Endothelial cell of umbilical vein (primary cell): ENCODE measurements around the gene OR5AN1. TPM values are rescaled to one million over a fixed set of nuclear protein-coding genes. Genes with fewer than 3 reads are reported as not detected.

Source experiments
- BruUV-seq: library from RNA; stranded (reverse); fragments of 400-500 nt; replicated peaks from 2 replicates; lab custom pipeline; 2021; lab: Mats Ljungman, UMichigan
- CTCF ChIA-PET: fragments of 300-600, 350-600 bp; sonication (Branson Sonifier 250); formaldehyde crosslinking; loops from one replicate; lab custom pipeline; 2021; ENCODE audit warnings: antibody characterized with exemption, inconsistent platforms; lab: Charles Lee
- POLR2A ChIA-PET: fragments of 300-600, 350-600 bp; sonication (Branson Sonifier 250); formaldehyde crosslinking; loops from one replicate; lab custom pipeline; 2021; ENCODE audit warnings: antibody characterized with exemption, inconsistent platforms; lab: Charles Lee
- DNase-seq: peaks from one replicate; pipeline ENCODE4 v3.0.0-alpha.2; 2011; ENCODE audit warnings: low read depth, low spot score
- FAIRE-seq: peaks from 2 replicates; lab custom pipeline; 2011; peaks lifted over from hg19 to GRCh38; lab: Jason Lieb, UNC
- H2AFZ ChIP-seq: 2 replicates; pipeline ENCODE4 v1.6.0; 2012; ENCODE audit warnings: low read depth, low read length, control low read depth, inconsistent platforms
- H3K27ac ChIP-seq: 2 replicates; pipeline ENCODE4 v1.5.1; 2011; ENCODE audit warnings: low read depth, mild to moderate bottlenecking, control low read depth, low read length, moderate library complexity; ENCODE audit not compliant: insufficient read depth
- H3K27me3 ChIP-seq, 2 experiments: 2 replicates each; pipeline versions ENCODE4 v1.6.0 to v1.6.1; 2011; ENCODE audit warnings: low read length in 2 of 2, mixed read lengths in 1 of 2; ENCODE audit not compliant: control insufficient read depth in 2 of 2, insufficient read depth in 2 of 2
- H3K36me3 ChIP-seq, 2 experiments: 2 replicates in 1 of 2; 3 replicates in 1 of 2; pipeline ENCODE4 v1.5.1; 2011; ENCODE audit warnings: low read length in 2 of 2, mild to moderate bottlenecking in 1 of 2, moderate library complexity in 1 of 2; ENCODE audit not compliant: control insufficient read depth in 2 of 2, insufficient read depth in 2 of 2; ENCODE audit errors: extremely low read depth in 1 of 2
- H3K4me1 ChIP-seq: 3 replicates; pipeline ENCODE4 v1.5.1; 2011; ENCODE audit warnings: mild to moderate bottlenecking, low read length; ENCODE audit not compliant: control insufficient read depth, insufficient read depth; ENCODE audit errors: extremely low read depth
- H3K4me2 ChIP-seq: 2 replicates; pipeline ENCODE4 v1.6.1; 2011; ENCODE audit warnings: low read length, control low read depth, mixed read lengths; ENCODE audit not compliant: insufficient read depth
- H3K4me3 ChIP-seq, 3 experiments: fragments of 200-600 bp in 1 of 3; sonication (generic), shearing (Covaris generic) in 1 of 3; replicated peaks in 1 of 3; 2 replicates each; pipeline ENCODE4 v1.5.1; 2011 to 2016; ENCODE audit warnings: control low read depth in 3 of 3, low read length in 3 of 3, mild to moderate bottlenecking in 2 of 3, inconsistent platforms in 1 of 3, low read depth in 1 of 3, moderate library complexity in 1 of 3; ENCODE audit not compliant: insufficient read depth in 1 of 3
- H3K79me2 ChIP-seq: 2 replicates; pipeline ENCODE4 v1.6.0; 2012; ENCODE audit warnings: low read length, inconsistent platforms; ENCODE audit not compliant: control insufficient read depth, insufficient read depth
- H3K9ac ChIP-seq: replicated peaks from 2 replicates; pipeline ENCODE3; 2011; ENCODE audit warnings: low read length, control low read depth; ENCODE audit not compliant: insufficient read depth; ENCODE audit errors: extremely low read depth
- H3K9me1 ChIP-seq: replicated peaks from 3 replicates; pipeline ENCODE4 v1.6.0; 2011; ENCODE audit warnings: mild to moderate bottlenecking, low read length; ENCODE audit not compliant: control insufficient read depth, insufficient read depth; ENCODE audit errors: extremely low read depth
- H3K9me3 ChIP-seq: replicated peaks from 2 replicates; pipeline ENCODE4 v1.5.1; 2012; ENCODE audit warnings: low read length, inconsistent platforms; ENCODE audit not compliant: control insufficient read depth, insufficient read depth
- H4K20me1 ChIP-seq: replicated peaks from 2 replicates; pipeline ENCODE3; 2011; ENCODE audit warnings: mild to moderate bottlenecking, low read length; ENCODE audit not compliant: control insufficient read depth, insufficient read depth; ENCODE audit errors: extremely low read depth
- EZH2 ChIP-seq: IDR thresholded peaks from 2 replicates; pipeline ENCODE4 v1.6.1; 2012; ENCODE audit warnings: borderline replicate concordance, low read depth, mild to moderate bottlenecking, moderate library complexity, low read length, inconsistent platforms; ENCODE audit not compliant: severe bottlenecking
- FOS ChIP-seq: IDR thresholded peaks from 2 replicates; pipeline ENCODE4 v1.6.1; 2011; ENCODE audit warnings: mild to moderate bottlenecking, low read length, moderate library complexity, borderline replicate concordance; ENCODE audit not compliant: insufficient read depth
- GATA2 ChIP-seq: IDR thresholded peaks from 2 replicates; pipeline ENCODE4 v1.7.0; 2011; ENCODE audit warnings: low read depth, mild to moderate bottlenecking, moderate library complexity, mixed read lengths, low read length; ENCODE audit not compliant: insufficient read length, insufficient read depth
- JUN ChIP-seq: IDR thresholded peaks from 2 replicates; pipeline ENCODE4 v1.6.1; 2011; ENCODE audit warnings: borderline replicate concordance, low read depth; ENCODE audit not compliant: insufficient read length, insufficient read depth
- MYC ChIP-seq: IDR thresholded peaks from one replicate; pipeline ENCODE4 v1.6.1; 2011; ENCODE audit warnings: mild to moderate bottlenecking, low read depth, low read length
- POLR2A ChIP-seq: IDR thresholded peaks from 2 replicates; pipeline ENCODE4 v1.6.1; 2012; ENCODE audit warnings: low read depth, mild to moderate bottlenecking, control low read depth, low read length
- POLR2AphosphoS5 ChIP-seq: IDR thresholded peaks from 2 replicates; pipeline ENCODE4 v1.6.1; 2012; ENCODE audit warnings: low read depth, mild to moderate bottlenecking, control low read depth, low read length, moderate library complexity; ENCODE audit not compliant: insufficient read depth
- dilution Hi-C: fragments of 300-500 bp; cut with MboI; formaldehyde crosslinking; loops from one replicate; pipeline ENCODE4 v1.15.0; 2019; ENCODE audit warnings: low sequenced_read_pairs; ENCODE audit not compliant: extremely low pct_ligation_motif_present
- intact Hi-C: fragments of 100-400 bp; cut with micrococcal nuclease; formaldehyde crosslinking; loops from one replicate; pipeline ENCODE4 v1.10.0; 2022
- polyA plus RNA-seq, 4 experiments: library from polyadenylated mRNA; depleted of rRNA in 3 of 4; stranded (reverse) in 3 of 4; unstranded in 1 of 4; fragments of >200 nt; gene quantifications; 2 replicates each; pipeline versions ENCODE4 v1.2.1 to v1.2.3, GENCODE V29; 2011 to 2012; ENCODE audit warnings: missing spikeins in 1 of 4
- total RNA-seq: library from RNA; stranded (reverse); gene quantifications from 2 replicates; pipeline ENCODE4 v1.2.3, GENCODE V29; 2021
- TF ChIP-seq, protein P1 (sequence below): IDR thresholded peaks from 2 replicates; pipeline ENCODE4 v1.6.1; 2011; ENCODE audit not compliant: insufficient read depth, insufficient read length
- TF ChIP-seq, protein P2 (sequence below), 2 donors: IDR thresholded peaks; 1 replicate in 1 of 2; 2 replicates in 1 of 2; pipeline ENCODE4 v1.5.1; 2011; ENCODE audit warnings: low read length in 2 of 2, mild to moderate bottlenecking in 2 of 2, moderate library complexity in 2 of 2, control low read depth in 1 of 2, inconsistent platforms in 1 of 2, low read depth in 1 of 2; ENCODE audit not compliant: insufficient read depth in 1 of 2; ENCODE audit errors: extremely low read depth in 1 of 2

Gene OR5AN1
- total and polyA plus RNA-seq, 2 donors (not counting 3 experiments of a cell fraction or from before 2014, with no cell fraction given) = not detected

DNA sequence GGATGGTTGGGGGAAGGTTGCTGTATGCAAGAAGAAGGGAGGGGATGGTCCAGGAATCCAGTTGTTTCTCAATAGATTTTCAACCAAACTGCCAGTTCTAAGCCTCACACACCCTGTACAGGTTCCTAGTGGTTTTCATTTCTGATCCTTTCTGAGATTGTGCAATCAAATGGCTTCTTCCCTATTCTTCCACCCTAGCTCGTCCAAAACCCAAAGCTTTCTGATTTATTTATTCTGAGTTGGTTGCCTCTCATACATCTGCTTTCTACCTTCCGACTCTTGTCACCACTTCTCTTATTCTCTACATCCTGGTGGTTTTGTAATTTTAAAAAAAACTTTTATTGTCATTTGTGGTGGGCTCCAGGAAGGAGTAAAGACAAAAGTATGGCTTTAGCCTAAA is 55.0 kb downstream of the OR5AN1 start:
- dilution Hi-C loops = no loop called here
- ChIA-PET POLR2A (no interaction called here), CTCF (interaction anchor here (1.1 kb wide), 1 partner anchor 14 kb away, joined by 3 read pairs; no protein-coding TSS in a partner anchor)
- Histone ChIP-seq H2AFZ (no peak overlapping the region), H3K9me3 (no peaks in the 10 kb centered on the region), H3K36me3 (no peaks in the 10 kb centered on the region), H3K9me1 (no peaks in the 10 kb centered on the region), H3K4me1 (no peaks in the 10 kb centered on the region), H3K4me3 (no peak overlapping the region), H3K27me3 (no peaks in the 10 kb centered on the region), H3K27ac (no peak overlapping the region), H3K9ac (no peak overlapping the region), H4K20me1 (no peaks in the 10 kb centered on the region), H3K79me2 (no peaks in the 10 kb centered on the region), H3K4me2 (no peak overlapping the region)
- BruUV-seq = no TSS peak
- intact Hi-C loops = no loop called here
- no peak for FAIRE-seq
- no peak for DNase-seq
- TF ChIP-seq, protein P1, sequence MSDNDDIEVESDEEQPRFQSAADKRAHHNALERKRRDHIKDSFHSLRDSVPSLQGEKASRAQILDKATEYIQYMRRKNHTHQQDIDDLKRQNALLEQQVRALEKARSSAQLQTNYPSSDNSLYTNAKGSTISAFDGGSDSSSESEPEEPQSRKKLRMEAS = no peak
- TF ChIP-seq FOS (no peak), MYC (no peak), GATA2 (no peak), POLR2A (no peak), EZH2 (no peak), POLR2AphosphoS5 (no peak), JUN (no peak)
- TF ChIP-seq, protein P2, sequence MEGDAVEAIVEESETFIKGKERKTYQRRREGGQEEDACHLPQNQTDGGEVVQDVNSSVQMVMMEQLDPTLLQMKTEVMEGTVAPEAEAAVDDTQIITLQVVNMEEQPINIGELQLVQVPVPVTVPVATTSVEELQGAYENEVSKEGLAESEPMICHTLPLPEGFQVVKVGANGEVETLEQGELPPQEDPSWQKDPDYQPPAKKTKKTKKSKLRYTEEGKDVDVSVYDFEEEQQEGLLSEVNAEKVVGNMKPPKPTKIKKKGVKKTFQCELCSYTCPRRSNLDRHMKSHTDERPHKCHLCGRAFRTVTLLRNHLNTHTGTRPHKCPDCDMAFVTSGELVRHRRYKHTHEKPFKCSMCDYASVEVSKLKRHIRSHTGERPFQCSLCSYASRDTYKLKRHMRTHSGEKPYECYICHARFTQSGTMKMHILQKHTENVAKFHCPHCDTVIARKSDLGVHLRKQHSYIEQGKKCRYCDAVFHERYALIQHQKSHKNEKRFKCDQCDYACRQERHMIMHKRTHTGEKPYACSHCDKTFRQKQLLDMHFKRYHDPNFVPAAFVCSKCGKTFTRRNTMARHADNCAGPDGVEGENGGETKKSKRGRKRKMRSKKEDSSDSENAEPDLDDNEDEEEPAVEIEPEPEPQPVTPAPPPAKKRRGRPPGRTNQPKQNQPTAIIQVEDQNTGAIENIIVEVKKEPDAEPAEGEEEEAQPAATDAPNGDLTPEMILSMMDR (IDR thresholded peaks at IDR 0.05; ENCODE audit: extremely low read depth in 1 of 2, insufficient read depth in 1 of 2, low read depth in 1 of 2, low read length in 2 of 2) = no peak
